ENCODE data around the gene PHF23.

Gene PHF23

DNA sequence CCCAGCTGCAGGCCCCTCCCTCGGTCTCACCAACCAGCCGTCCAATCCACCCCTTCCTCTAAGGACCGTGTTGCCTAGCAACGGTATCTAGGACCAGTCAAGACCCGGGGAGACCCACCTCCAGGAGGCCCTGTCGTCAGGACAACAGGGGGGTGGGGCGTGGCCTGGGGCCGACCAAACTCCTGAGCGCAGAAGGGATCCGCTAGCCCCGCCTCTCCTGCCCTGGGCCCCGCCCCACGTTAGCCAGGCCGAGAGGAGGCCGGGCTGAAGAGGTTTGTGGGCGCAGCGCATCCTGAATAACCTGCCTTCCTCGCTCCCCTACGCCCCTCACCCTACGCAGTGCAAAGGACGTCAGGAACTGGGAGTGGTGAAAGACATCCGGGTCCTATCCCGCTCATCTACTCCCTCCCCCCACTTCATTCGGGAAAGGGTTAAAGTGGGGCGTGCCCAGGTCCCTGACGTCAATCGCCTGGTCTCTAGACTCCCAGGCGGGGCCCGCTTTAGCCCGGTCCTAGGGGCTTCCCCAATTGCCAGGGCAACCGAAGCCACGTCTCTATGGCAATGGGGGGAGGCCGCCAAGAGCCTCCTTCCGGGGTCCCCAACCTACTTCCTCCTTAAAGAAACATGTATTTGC, 34.3 kb downstream of the PHF23 start:
- TF ChIP-seq POLR2A (IDR thresholded peaks at IDR 0.05; ENCODE audit: low read length) (no peak), GATA1 (IDR thresholded peaks at IDR 0.05; ENCODE audit: low read depth, low read length) (no peak)
- peak; percentile 78 to 79 for DNase-seq

GRCh38 chr17:7204336-7204735, 34.9 kb downstream of the PHF23 start:
- no peak for TF ChIP-seq GATA1 (IDR thresholded peaks at IDR 0.05; ENCODE audit: low read depth, low read length)
- TF ChIP-seq POLR2A (IDR thresholded peaks at IDR 0.05; ENCODE audit: low read length): no peak
- DNase-seq: no peak

DNA sequence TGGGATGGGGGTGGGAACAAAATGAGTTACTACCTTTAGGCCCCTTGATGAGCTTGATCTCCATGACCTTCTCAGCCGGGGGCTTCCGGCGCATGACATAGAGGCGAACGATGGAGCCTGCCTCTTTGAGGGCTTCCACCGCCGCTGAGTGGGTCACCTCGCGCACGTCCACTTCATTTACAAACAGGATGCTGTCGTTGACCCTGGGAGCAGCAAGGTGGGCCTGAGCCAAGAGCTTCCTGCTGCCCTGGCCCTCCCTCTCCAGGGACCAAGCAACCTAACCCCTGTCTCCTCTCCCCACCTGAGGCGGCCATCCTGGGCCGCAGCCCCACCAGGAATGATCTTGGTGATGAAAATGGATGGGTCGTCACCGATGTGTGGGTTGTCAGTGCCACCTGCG, 35.9 kb downstream of the PHF23 start:
- no peak for DNase-seq
- TF ChIP-seq GATA1 (IDR thresholded peaks at IDR 0.05; ENCODE audit: low read depth, low read length): no peak
- TF ChIP-seq POLR2A (IDR thresholded peaks at IDR 0.05; ENCODE audit: low read length): no peak

- TF ChIP-seq GATA1 (IDR thresholded peaks at IDR 0.05; ENCODE audit: low read depth, low read length) (no peak), POLR2A (IDR thresholded peaks at IDR 0.05; ENCODE audit: low read length) (no peak)
- no peak for DNase-seq
Observed at GRCh38 chr17:7196651-7197401, 42.4 kb downstream of the PHF23 start.

GRCh38 chr17:7195971-7196370, 43.3 kb downstream of the PHF23 start:
- no peak for DNase-seq
- TF ChIP-seq GATA1 (IDR thresholded peaks at IDR 0.05; ENCODE audit: low read depth, low read length) (no peak), POLR2A (IDR thresholded peaks at IDR 0.05; ENCODE audit: low read length) (no peak)

GRCh38 chr17:7192271-7192937, 46.9 kb downstream of the PHF23 start:
- TF ChIP-seq POLR2A (IDR thresholded peaks at IDR 0.05; ENCODE audit: low read length) (no peak), GATA1 (IDR thresholded peaks at IDR 0.05; ENCODE audit: low read depth, low read length) (no peak)
- DNase-seq: no peak

- TF ChIP-seq POLR2A (IDR thresholded peaks at IDR 0.05; ENCODE audit: low read length) (no peak), GATA1 (IDR thresholded peaks at IDR 0.05; ENCODE audit: low read depth, low read length) (no peak)
- DNase-seq: peak; percentile 26 to 49
Observed at GRCh38 chr17:7191571-7192270, 47.5 kb downstream of the PHF23 start.

- no peak for TF ChIP-seq GATA1 (IDR thresholded peaks at IDR 0.05; ENCODE audit: low read depth, low read length)
- TF ChIP-seq POLR2A (IDR thresholded peaks at IDR 0.05; ENCODE audit: low read length): no peak
- no peak for DNase-seq
Observed at GRCh38 chr17:7191069-7191468, 48.2 kb downstream of the PHF23 start.

DNA sequence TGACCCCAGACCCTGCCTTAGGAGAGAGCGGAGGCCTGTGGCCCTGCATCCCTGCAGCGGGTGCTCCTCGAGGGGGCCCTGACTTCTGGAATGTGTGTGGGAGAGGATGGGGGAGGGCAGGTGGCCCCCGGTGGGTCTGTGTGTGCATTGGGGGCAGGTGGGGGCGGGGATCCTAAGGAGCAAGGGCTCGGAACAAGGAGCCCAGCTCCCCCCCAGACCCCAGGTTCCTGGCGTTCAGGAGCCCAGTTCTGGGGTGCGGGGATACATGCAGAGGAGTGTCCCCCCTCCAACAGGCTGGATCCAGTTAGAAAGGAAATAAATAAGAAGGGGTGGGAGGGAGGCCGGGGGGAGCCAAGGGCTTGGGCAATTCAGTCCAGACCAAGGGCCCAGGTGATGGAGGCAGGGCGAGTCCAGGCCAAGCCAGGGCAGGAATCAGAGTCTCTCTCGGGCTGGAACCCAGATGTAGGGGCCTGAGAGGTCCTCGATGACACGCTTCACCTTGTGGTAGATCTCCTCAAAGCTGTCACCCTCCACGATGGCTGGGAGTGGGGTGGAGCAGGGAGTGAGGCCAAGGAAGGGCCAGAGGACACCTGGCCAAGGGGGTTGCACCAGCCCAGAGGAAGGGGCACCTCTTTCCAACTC, 48.9 kb downstream of the PHF23 start:
- no peak for DNase-seq
- TF ChIP-seq GATA1 (IDR thresholded peaks at IDR 0.05; ENCODE audit: low read depth, low read length): no peak
- no peak for TF ChIP-seq POLR2A (IDR thresholded peaks at IDR 0.05; ENCODE audit: low read length)

GRCh38 chr17:7186241-7186640, 53.0 kb downstream of the PHF23 start:
- peak; percentile 33 to 36 for DNase-seq
- TF ChIP-seq GATA1 (IDR thresholded peaks at IDR 0.05; ENCODE audit: low read depth, low read length) (no peak), POLR2A (IDR thresholded peaks at IDR 0.05; ENCODE audit: low read length) (no peak)

All from erythroblast (primary cell).